GM18909 (cell line): Measurements from ENCODE around the gene RASIP1.

Experiments
- ATAC-seq: cut with Tn5 transposase; IDR thresholded peaks from one replicate; pipeline ENCODE4 v1.9.1; 2021; ENCODE audit warnings: mild to moderate bottlenecking; ENCODE audit not compliant: unreplicated experiment, poor library complexity

RASIP1 gene

GRCh38 chr19:48676887-48677286 is 63.5 kb downstream of the RASIP1 start:
- ATAC-seq, result no peak

- ATAC-seq, result no peak
Observed at GRCh38 chr19:48676487-48676886, 63.9 kb downstream of the RASIP1 start.

- ATAC-seq, result no peak
Observed at GRCh38 chr19:48674921-48675824, 65.2 kb downstream of the RASIP1 start.

- no peak for ATAC-seq
Observed at GRCh38 chr19:48674216-48674809, 66.1 kb downstream of the RASIP1 start.

- ATAC-seq, result no peak
Observed at GRCh38 chr19:48673436-48674100, 66.8 kb downstream of the RASIP1 start.

- ATAC-seq, result no peak
Observed at GRCh38 chr19:48672994-48673393, 67.4 kb downstream of the RASIP1 start, which contains the start of gene NTN5. Gene NTN5 (minus strand): TSS chr19:48673017. CDS start chr19:48670986, 2,031 bp downstream.

GRCh38 chr19:48671446-48671995 is 68.9 kb downstream of the RASIP1 start:
- ATAC-seq, result no peak

GRCh38 chr19:48670699-48671445 is 69.5 kb downstream of the RASIP1 start:
- no peak for ATAC-seq
